Keratinocyte (primary cell): Measurements from ENCODE around the gene ADIG. TPM values are rescaled to one million over a fixed set of nuclear protein-coding genes. Genes with fewer than 3 reads are reported as not detected.

ENCODE experiments used
- DNase-seq: peaks from one replicate; pipeline ENCODE4 v3.0.0-alpha.2; 2011; ENCODE audit warnings: low read depth, missing footprints, low spot score
- FAIRE-seq: peaks from 2 replicates; lab custom pipeline; 2011; peaks lifted over from hg19 to GRCh38; lab: Jason Lieb, UNC
- H2AFZ ChIP-seq: 2 replicates; pipeline ENCODE4 v1.6.0; 2012; ENCODE audit warnings: low read length, control low read depth, inconsistent platforms; ENCODE audit not compliant: control insufficient read depth
- H3K27ac ChIP-seq: 2 replicates; pipeline ENCODE4 v1.5.1; 2011; ENCODE audit warnings: low read length; ENCODE audit not compliant: control insufficient read depth, insufficient read depth
- H3K27me3 ChIP-seq: 3 replicates; pipeline ENCODE4 v1.6.0; 2011; ENCODE audit warnings: low read length; ENCODE audit not compliant: control insufficient read depth, insufficient read depth; ENCODE audit errors: extremely low read depth
- H3K36me3 ChIP-seq, 2 experiments: 2 replicates in 1 of 2; 3 replicates in 1 of 2; pipeline ENCODE4 v1.5.1; 2011; ENCODE audit warnings: low read length in 2 of 2, mild to moderate bottlenecking in 1 of 2; ENCODE audit not compliant: control insufficient read depth in 2 of 2, insufficient read depth in 2 of 2; ENCODE audit errors: extremely low read depth in 1 of 2
- H3K4me1 ChIP-seq: 3 replicates; pipeline ENCODE4 v1.5.1; 2011; ENCODE audit warnings: low read length; ENCODE audit not compliant: control insufficient read depth, insufficient read depth; ENCODE audit errors: extremely low read depth
- H3K4me2 ChIP-seq: 3 replicates; pipeline ENCODE4 v1.6.0; 2011; ENCODE audit warnings: low read depth, low read length; ENCODE audit not compliant: control insufficient read depth, insufficient read depth; ENCODE audit errors: extremely low read depth
- H3K4me3 ChIP-seq, 3 experiments: fragments of 200-600 bp in 1 of 3; sonication (generic) in 1 of 3; 2 replicates in 2 of 3; 3 replicates in 1 of 3; pipeline ENCODE4 v1.5.1; 2011 to 2016; ENCODE audit warnings: low read length in 3 of 3, mild to moderate bottlenecking in 3 of 3, control low read depth in 2 of 3, inconsistent platforms in 1 of 3, low read depth in 1 of 3, mixed read lengths in 1 of 3, mixed run types in 1 of 3, moderate library complexity in 1 of 3; ENCODE audit not compliant: control insufficient read depth in 2 of 3, insufficient read depth in 2 of 3; ENCODE audit errors: extremely low read depth in 1 of 3
- H3K79me2 ChIP-seq: 2 replicates; pipeline ENCODE4 v1.6.0; 2012; ENCODE audit warnings: low read length; ENCODE audit not compliant: control insufficient read depth, insufficient read depth
- H3K9ac ChIP-seq: 3 replicates; pipeline ENCODE4 v1.6.0; 2011; ENCODE audit warnings: low read length; ENCODE audit not compliant: control insufficient read depth, insufficient read depth; ENCODE audit errors: extremely low read depth
- H3K9me1 ChIP-seq: 3 replicates; pipeline ENCODE4 v1.6.0; 2011; ENCODE audit warnings: low read length; ENCODE audit not compliant: control insufficient read depth, insufficient read depth; ENCODE audit errors: extremely low read depth
- H3K9me3 ChIP-seq: 2 replicates; pipeline ENCODE4 v1.5.1; 2012; ENCODE audit warnings: low read depth, low read length; ENCODE audit not compliant: control insufficient read depth
- H4K20me1 ChIP-seq: 3 replicates; pipeline ENCODE4 v1.6.0; 2011; ENCODE audit warnings: low read length; ENCODE audit not compliant: control insufficient read depth, insufficient read depth; ENCODE audit errors: extremely low read depth
- CTCF ChIP-seq, 3 experiments: IDR thresholded peaks in 1 of 3; conservative IDR thresholded peaks in 1 of 3; optimal IDR thresholded peaks in 1 of 3; 2 replicates in 2 of 3; 3 replicates in 1 of 3; pipeline versions ENCODE3 to v1.5.1; 2011; ENCODE audit warnings: low read length in 3 of 3, mild to moderate bottlenecking in 3 of 3, moderate library complexity in 2 of 3, control low read depth in 1 of 3, inconsistent platforms in 1 of 3; ENCODE audit not compliant: insufficient read depth in 2 of 3; ENCODE audit errors: extremely low read depth in 1 of 3
- EZH2 ChIP-seq: IDR thresholded peaks from one replicate; pipeline ENCODE4 v1.6.1; 2012; ENCODE audit warnings: inconsistent platforms, mild to moderate bottlenecking, low read length, moderate library complexity
- dilution Hi-C: fragments of 300-500 bp; cut with MboI; formaldehyde crosslinking; loops from one replicate; pipeline ENCODE4 v1.7.0; 2020; ENCODE audit warnings: low sequenced_read_pairs; ENCODE audit not compliant: extremely low pct_ligation_motif_present
- polyA plus RNA-seq, 5 experiments: library from polyadenylated mRNA; depleted of rRNA in 3 of 5; stranded (reverse) in 3 of 5; stranded (forward) in 1 of 5; unstranded in 1 of 5; fragments of >200 nt; gene quantifications; 1 replicate in 1 of 5; 2 replicates in 3 of 5; 3 replicates in 1 of 5; pipeline versions ENCODE4 v1.2.1 to v1.2.3, GENCODE V29; 2011 to 2012; ENCODE audit warnings: missing spikeins in 2 of 5, low read depth in 1 of 5, low replicate concordance in 1 of 5

ADIG gene
- polyA plus RNA-seq, 1 donor (not counting 4 experiments of a cell fraction or from before 2014, with no cell fraction given), result not detected

- DNase-seq (no peak), FAIRE-seq (no peak)
- TF ChIP-seq EZH2, result no peak
- no peak for TF ChIP-seq CTCF (optimal IDR thresholded peaks at IDR 0.05 in 1 of 3, IDR thresholded peaks at IDR 0.05 in 1 of 3, conservative IDR thresholded peaks at IDR 0.05 in 1 of 3; ENCODE audit: extremely low read depth in 1 of 3, insufficient read depth in 2 of 3, low read length in 3 of 3)
- Histone ChIP-seq H3K9me3 (no peaks in the 10 kb centered on the region), H3K79me2 (no peaks in the 10 kb centered on the region), H2AFZ (no peak overlapping the region), H3K4me1 (peaks cover 14% of the 10 kb centered on the region), H3K9ac (no peak overlapping the region), H3K27ac (no peak overlapping the region), H4K20me1 (no peaks in the 10 kb centered on the region), H3K27me3 (peaks cover 3% of the 10 kb centered on the region), H3K4me3 (no peak overlapping the region), H3K4me2 (no peak overlapping the region), H3K36me3 (no peaks in the 10 kb centered on the region), H3K9me1 (no peaks in the 10 kb centered on the region)
- dilution Hi-C loops, result no loop called here
These were observed 26.4 kb downstream of the ADIG start for GRCh38 chr20:38607351-38607750.

GRCh38 chr20:38608188-38608587, 27.2 kb downstream of the ADIG start:
- Histone ChIP-seq H3K4me3 (no peak overlapping the region), H3K4me1 (peaks cover 14% of the 10 kb centered on the region), H3K36me3 (no peaks in the 10 kb centered on the region), H3K9me1 (no peaks in the 10 kb centered on the region), H4K20me1 (no peaks in the 10 kb centered on the region), H2AFZ (no peak overlapping the region), H3K9me3 (no peaks in the 10 kb centered on the region), H3K27ac (no peak overlapping the region), H3K27me3 (no peaks in the 10 kb centered on the region), H3K79me2 (no peaks in the 10 kb centered on the region), H3K9ac (no peak overlapping the region), H3K4me2 (no peak overlapping the region)
- no peak for FAIRE-seq
- TF ChIP-seq EZH2, result no peak
- TF ChIP-seq CTCF (optimal IDR thresholded peaks at IDR 0.05 in 1 of 3, IDR thresholded peaks at IDR 0.05 in 1 of 3, conservative IDR thresholded peaks at IDR 0.05 in 1 of 3; ENCODE audit: extremely low read depth in 1 of 3, insufficient read depth in 2 of 3, low read length in 3 of 3), result no peak
- no peak for DNase-seq
- dilution Hi-C loops, result no loop called here
